Left cardiac atrium (tissue), 4 donors: Measurements from ENCODE around the gene NEFH. TPM values are rescaled to one million over a fixed set of nuclear protein-coding genes. Genes with fewer than 3 reads are reported as not detected.
"Not testable (repeated sequence)": the region's sequence is repeated elsewhere in the genome, so short reads cannot be mapped to it uniquely, and the experiment has no call there.

Experiments used
- ATAC-seq, 2 donors: fragments of 200-7000 bp; cut with Tn5 transposase; one replicate each; pipeline ENCODE4 v1.9.1; 2020; ENCODE audit warnings: mild to moderate bottlenecking in 2 of 2, moderate library complexity in 2 of 2
- DNase-seq: peaks from one replicate; pipeline ENCODE4 v3.0.0-alpha.2; 2020
- intact Hi-C, 2 donors: fragments of 100-400 bp; cut with DNase I; formaldehyde crosslinking; loops; one replicate each; pipeline versions ENCODE4 v1.14.1 to v1.15.1; 2022 to 2023
- long read RNA-seq: library from polyadenylated mRNA; unstranded; transcript quantifications from one replicate; pipeline ENCODE4 v2.0.0, GENCODE V29; 2021
- total RNA-seq, 2 donors: library from RNA; stranded (reverse); fragmentation: NEBNext Ultra II Directional; extraction: Animal tissue kit (Norgen Biotek cat#: 25700); gene quantifications; one replicate each; pipeline ENCODE4 v1.2.1, GENCODE V29; 2021
- donor health status: DM: no; HTN: yes; CAD: no.
- donor health status: DM: no; HTN: yes; CAD: no; lungs with severe emphysema.
- donor health status: DM: yes; HTN: yes; CAD: no.
- donor health status: Dilated cardiomyopathy.

The NEFH gene
- total RNA-seq: under 1 TPM; 0.31 to 0.41 TPM
- long read RNA-seq, partial matches to known transcripts: 0 of 1 reads
- long read RNA-seq, other reads (novel, unspliced or antisense): 0 of 1 reads

- intact Hi-C loops: no loop called here
- no peak for ATAC-seq
- no peak for DNase-seq
Observed at GRCh38 chr22:29479417-29480261, at the start of gene NEFH. NEFH (plus strand) TSS chr22:29480218; CDS start chr22:29480263, 45 bp downstream.

DNA sequence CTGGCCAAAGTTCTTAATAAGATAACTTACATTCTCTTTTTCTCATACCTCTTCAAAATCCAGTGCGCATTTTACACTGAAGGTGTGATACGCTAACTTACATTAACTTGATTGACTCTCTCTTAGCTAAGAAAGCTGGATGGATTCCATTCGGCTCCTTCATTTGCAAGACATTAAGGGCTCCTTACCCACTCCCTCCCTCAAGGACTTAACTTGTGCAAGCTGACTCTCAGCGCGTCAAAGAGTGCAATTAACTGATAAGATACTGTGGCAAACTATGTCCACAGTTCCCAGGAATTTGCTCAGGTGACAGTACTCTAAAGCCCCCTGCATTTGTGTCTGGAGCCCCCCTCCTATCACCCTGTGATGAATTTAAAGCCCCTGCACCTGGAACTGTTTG lies 48.0 kb upstream of the NEFH start:
- no peak for DNase-seq
- intact Hi-C loops: no loop called here
- no peak for ATAC-seq

GRCh38 chr22:29433856-29434255 lies 46.2 kb upstream of the NEFH start:
- intact Hi-C loops: no loop called here

DNA sequence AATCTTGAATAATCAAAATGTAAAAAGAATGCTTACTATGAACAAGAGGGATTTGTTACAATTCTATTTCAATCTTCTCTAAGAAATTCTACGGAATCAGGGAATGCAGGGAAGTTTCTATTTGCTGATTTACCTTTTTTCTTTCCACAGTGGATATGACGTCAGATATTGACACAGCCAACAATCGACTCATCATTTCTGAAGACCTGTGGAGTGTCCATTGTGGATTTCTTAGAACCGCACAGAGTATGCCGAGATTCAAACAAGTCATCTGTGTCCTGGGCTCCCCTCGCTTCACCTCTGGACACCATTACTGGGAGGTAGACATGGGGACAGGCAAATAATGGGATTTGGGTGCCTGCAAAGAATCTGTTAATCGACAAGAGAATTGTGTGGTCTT lies 45.7 kb upstream of the NEFH start:
- intact Hi-C loops: no loop called here
- ATAC-seq: no peak
- DNase-seq: no peak

More at GRCh38 chr22:29433856-29434255, 46.2 kb upstream of the NEFH start:
- no peak for DNase-seq
- ATAC-seq: no peak

DNA sequence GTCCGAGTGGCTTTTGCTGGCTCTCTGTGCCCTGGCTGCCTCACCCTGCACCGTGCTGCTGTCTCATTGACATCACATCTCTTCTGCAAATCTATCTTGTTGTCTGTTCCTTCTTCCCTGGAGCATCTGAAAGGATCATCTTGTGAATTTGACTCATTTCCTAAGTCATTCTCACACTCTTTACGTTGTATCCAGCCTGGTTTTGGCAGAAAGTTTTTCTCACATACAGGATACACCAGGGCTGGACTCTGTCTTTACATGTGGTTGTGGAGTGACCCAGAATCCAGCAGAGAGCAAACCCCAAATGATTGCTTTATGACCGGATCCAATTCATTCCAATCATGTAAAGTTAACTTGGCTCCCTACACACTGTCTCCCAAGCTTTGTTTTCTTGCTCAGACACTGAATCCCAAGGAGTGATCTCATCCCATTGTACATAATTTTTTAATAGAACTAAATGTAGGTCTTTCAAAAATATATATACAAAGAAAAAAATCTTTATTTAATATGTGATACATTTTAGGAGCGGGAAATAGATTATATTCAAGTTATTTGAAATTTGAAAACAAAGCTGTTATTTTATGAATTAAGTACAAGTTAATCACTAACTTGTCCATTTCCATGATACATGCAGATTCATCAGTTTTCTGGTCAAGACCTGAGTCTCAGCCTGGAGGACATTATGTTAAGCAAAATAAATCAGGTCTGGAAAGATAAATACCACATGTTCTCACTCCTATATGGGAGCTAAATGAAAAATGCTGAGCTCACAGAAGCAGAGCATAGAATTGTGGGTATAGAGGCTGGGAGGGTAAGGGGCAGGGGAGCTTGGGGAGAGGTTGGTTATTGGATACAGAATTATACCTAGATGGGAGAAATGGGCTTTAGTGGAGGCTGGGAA lies 44.5 kb upstream of the NEFH start:
- DNase-seq: no peak
- intact Hi-C loops: no loop called here
- no peak for ATAC-seq

DNA sequence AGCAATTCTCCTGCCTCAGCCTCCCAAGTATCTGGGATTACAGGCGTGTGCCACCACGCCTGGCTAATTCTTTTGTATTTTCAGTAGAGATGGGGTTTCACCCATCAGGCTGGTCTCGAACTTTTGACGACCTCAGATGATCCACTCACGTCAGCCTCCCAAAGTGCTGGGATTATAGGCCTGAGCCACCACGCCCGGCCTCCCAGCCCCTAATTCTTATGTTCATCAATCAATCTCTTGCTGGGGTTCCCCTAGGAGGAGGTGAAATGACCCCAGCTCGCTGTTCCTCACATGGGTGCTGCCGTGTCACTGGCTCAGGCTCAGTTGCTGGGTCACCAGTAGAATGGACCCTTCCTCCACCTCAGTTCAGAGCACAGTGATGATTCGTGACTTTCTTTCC lies 41.7 kb upstream of the NEFH start, which contains the start of gene RFPL1:
Gene RFPL1 (plus strand): TSS at position 301 of the 400 bp plus-strand sequence.
- ATAC-seq, intact Hi-C loops, DNase-seq: not testable (repeated sequence)

- ATAC-seq: no peak
- intact Hi-C loops: no loop called here
Observed at GRCh38 chr22:29442976-29443375, 37.0 kb upstream of the NEFH start.

DNA sequence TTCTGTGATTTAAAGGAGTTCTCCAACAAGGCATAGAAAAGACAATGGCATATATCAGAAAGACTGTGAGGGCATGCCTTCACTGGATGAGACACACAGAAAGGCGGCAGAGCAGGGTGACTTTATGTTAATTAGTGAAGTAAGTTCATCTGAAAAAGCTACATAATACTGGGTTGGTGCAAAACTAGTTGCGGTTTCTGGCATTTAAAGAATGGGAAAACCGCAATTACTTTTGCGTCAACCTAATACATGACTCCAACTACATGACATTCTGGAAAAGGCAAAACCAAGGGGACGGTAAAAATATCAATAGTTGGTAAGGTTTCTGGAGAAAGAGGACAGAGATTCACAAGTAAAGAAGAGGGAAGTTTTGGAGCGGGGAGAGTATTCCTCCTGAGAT lies 36.6 kb upstream of the NEFH start:
- DNase-seq: no peak
- no peak for ATAC-seq
- intact Hi-C loops: no loop called here

More at GRCh38 chr22:29442976-29443375, 37.0 kb upstream of the NEFH start:
- DNase-seq: no peak

DNA sequence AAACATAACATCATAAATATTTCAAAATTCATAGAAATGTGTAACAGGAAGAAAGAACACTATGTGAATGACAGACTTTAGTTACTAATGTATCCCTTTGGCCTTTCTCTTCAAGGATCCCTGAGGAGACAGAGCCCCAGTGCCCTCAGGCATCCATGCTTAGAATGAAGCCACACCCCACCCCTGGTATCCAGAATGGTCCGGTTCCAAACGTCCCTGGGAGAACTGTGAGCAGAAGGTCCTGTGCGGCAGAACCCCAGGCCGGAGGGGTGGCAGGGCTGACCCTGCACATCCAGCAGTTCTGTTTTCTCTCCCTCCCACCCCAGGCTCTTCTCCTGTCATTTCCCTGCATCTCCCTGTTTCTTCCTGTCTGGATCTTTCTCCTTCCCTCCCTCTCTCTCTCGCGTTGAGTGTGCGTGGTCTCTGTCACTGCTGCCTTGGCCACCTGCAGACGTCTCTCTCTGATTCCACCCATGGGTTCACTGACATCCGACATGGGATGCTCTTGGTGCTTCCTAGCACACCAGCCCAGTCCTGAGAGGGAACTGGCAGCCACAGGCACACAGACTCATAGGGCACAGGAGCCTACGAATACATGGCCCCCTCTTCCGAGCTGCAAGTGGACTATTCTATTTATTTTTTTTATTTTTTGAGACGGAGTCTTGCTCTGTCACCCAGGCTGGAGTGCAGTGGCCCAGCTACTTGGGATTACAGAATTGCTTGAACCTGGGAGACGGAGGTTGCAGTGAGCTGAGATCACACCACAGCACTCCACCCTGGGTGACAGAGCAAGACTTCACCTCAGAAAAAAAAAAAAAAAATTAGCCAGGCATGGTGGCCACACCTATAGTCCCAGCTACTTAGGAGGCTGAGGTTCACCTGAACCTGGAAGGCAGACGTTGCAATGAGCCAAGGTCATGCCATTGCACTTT lies 35.9 kb upstream of the NEFH start:
- DNase-seq: no peak
- ATAC-seq: no peak
- intact Hi-C loops: no loop called here

- intact Hi-C loops: no loop called here
- DNase-seq (no peak), ATAC-seq (no peak)
Observed at GRCh38 chr22:29445508-29445907, 34.5 kb upstream of the NEFH start.

DNA sequence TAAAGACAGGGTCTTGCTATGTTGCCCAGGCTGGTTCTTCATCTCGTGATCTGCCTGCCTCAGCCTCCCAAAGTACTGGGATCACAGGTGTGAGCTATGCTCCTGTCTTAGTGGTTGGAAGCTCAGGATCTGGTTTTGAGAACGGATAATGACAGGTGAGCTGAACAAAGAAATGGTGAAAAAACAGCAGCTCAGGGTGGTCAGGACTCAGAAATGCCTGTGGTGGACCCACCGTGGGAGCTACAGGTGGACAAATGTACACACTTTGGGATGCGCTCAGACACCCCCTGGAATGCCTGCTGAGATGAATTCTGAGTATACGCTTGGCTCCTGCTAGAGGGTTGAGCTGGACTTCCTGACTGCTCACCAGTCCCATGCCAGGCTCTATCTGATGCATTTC lies 32.1 kb upstream of the NEFH start:
- ATAC-seq: no peak
- intact Hi-C loops: no loop called here
- DNase-seq: no peak

GRCh38 chr22:29449296-29449875 lies 30.6 kb upstream of the NEFH start:
- intact Hi-C loops: no loop called here
- ATAC-seq: no peak
- no peak for DNase-seq

- intact Hi-C loops: no loop called here
- no peak for ATAC-seq
Observed at GRCh38 chr22:29450222-29450621, 29.8 kb upstream of the NEFH start.

DNA sequence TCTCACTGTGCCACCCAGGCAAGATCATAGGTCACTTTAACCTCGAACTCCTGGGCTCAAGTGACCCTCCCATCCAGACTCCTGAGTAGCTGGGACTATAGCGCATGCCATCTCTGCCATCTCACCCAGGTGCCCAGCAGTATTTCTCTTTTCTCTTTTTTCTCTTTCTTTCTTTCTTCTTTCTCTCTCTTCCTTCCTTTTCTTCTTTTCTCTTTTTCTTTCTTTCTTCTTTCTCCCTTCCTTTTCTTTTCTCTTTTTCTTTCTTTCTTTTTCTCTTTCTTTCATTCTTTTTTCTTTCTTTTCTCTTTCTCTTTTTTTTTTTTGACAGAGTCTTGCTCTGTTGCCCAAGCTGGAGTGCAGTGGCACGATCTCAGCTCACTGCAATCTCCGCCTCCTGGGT lies 28.2 kb upstream of the NEFH start:
- intact Hi-C loops: no loop called here
- DNase-seq (no peak), ATAC-seq (no peak)

More at GRCh38 chr22:29450222-29450621, 29.8 kb upstream of the NEFH start:
- no peak for DNase-seq

- ATAC-seq: no peak
- intact Hi-C loops: no loop called here
Observed at GRCh38 chr22:29454276-29454675, 25.7 kb upstream of the NEFH start.

DNA sequence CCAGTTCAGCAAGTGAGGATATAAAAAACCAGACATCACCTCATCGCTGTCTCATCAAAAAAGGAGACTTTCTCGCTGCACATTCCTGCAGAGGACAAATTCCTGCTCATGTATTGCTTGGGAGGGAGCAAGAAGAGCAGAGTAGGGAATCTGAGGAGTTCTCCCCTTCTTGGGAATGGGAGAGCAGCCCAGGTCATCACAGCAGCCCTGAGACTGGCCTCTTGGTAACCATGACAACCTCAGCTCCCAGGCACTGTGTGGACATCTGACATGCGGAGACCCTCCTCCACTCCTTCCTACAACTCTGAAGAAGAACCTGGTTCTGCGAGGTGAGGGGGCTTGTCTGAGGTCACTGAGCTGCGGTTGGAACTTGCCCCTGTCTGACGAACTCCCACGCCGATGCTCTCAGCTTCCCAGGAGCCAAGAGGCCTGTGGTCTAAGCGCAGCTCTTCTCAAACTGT lies 23.8 kb upstream of the NEFH start:
- ATAC-seq (no peak), DNase-seq (no peak)
- intact Hi-C loops: no loop called here

More at GRCh38 chr22:29454276-29454675, 25.7 kb upstream of the NEFH start:
- DNase-seq: no peak

GRCh38 chr22:29457730-29458129 lies 22.3 kb upstream of the NEFH start:
- DNase-seq (no peak), ATAC-seq (peak; percentile 66 to 70)
- intact Hi-C loops: no loop called here

DNA sequence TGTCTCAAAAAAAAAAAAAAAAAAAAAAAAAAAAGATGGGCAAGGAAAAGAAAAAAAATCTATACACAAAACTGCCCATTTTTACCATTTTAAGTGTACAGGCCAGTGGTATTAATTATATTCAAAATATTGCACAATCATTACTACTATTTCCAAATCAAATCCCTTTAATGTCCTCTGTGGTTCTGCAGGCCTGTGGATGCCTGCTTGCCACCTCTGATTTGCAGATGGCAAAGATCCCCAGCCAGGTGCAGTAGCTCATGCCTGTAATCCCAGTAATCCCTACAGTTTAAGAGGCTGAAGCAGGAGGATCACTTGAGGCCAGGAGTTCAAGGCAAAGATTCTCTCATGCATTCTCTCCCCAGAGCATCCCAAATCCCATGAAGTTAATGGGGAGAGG lies 21.5 kb upstream of the NEFH start:
- ATAC-seq: no peak
- intact Hi-C loops: no loop called here
- no peak for DNase-seq
